Osteoblast (primary cell): Measurements from ENCODE around the gene DCDC2C. TPM values are rescaled to one million over a fixed set of nuclear protein-coding genes. Genes with fewer than 3 reads are reported as not detected.

Experiments used
- DNase-seq: peaks from one replicate; pipeline ENCODE4 v3.0.0; 2011; ENCODE audit warnings: low spot score, mixed read lengths; ENCODE audit not compliant: insufficient read length; ENCODE audit errors: missing footprints
- H2AFZ ChIP-seq: 2 replicates; pipeline ENCODE4 v1.6.0; 2011; ENCODE audit warnings: mild to moderate bottlenecking, low read length
- H3K27ac ChIP-seq: 2 replicates; pipeline ENCODE4 v1.5.1; 2011; ENCODE audit warnings: mild to moderate bottlenecking, low read depth, low read length, moderate library complexity
- H3K27me3 ChIP-seq: 2 replicates; pipeline ENCODE4 v1.6.0; 2012; ENCODE audit warnings: mild to moderate bottlenecking, control low read depth, inconsistent platforms, low read length, moderate library complexity; ENCODE audit not compliant: insufficient read depth
- H3K36me3 ChIP-seq: 2 replicates; pipeline ENCODE4 v1.5.1; 2011; ENCODE audit warnings: mild to moderate bottlenecking, low read length, control low read depth, moderate library complexity; ENCODE audit not compliant: insufficient read depth
- H3K4me1 ChIP-seq: 2 replicates; pipeline ENCODE4 v1.5.1; 2011; ENCODE audit warnings: mild to moderate bottlenecking, low read length, control low read depth, moderate library complexity; ENCODE audit not compliant: insufficient read depth
- H3K4me2 ChIP-seq: 2 replicates; pipeline ENCODE4 v1.6.0; 2011; ENCODE audit warnings: mild to moderate bottlenecking, low read length; ENCODE audit not compliant: insufficient read depth
- H3K4me3 ChIP-seq: fragments of 200-600 bp; sonication (generic); 3 replicates; pipeline ENCODE4 v1.5.1; 2012; ENCODE audit warnings: mild to moderate bottlenecking, low read length, inconsistent platforms; ENCODE audit not compliant: insufficient read depth
- H3K79me2 ChIP-seq: 2 replicates; pipeline ENCODE4 v1.6.0; 2012; ENCODE audit warnings: mild to moderate bottlenecking, low read length, control low read depth, inconsistent platforms; ENCODE audit not compliant: insufficient read depth
- H3K9me3 ChIP-seq: 2 replicates; pipeline ENCODE4 v1.5.1; 2011; ENCODE audit warnings: low read depth, low read length, control low read depth
- H4K20me1 ChIP-seq: 2 replicates; pipeline ENCODE4 v1.6.0; 2012; ENCODE audit warnings: mild to moderate bottlenecking, low read length, control low read depth; ENCODE audit not compliant: insufficient read depth
- CTCF ChIP-seq: IDR thresholded peaks from 2 replicates; pipeline ENCODE4 v1.5.1; 2011; ENCODE audit warnings: mild to moderate bottlenecking, low read depth, low read length, moderate library complexity; ENCODE audit errors: extremely low read depth
- total RNA-seq: library from RNA; depleted of rRNA; stranded (reverse); fragments of >200 nt; gene quantifications from 2 replicates; pipeline ENCODE4 v1.2.3, GENCODE V29; 2012

Gene DCDC2C
- total RNA-seq, 1 donor: not detected

GRCh38 chr2:3679616-3680393 is 23.6 kb upstream of the DCDC2C start:
- Histone ChIP-seq H2AFZ (no peak overlapping the region), H3K4me3 (no peak overlapping the region), H3K4me1 (no peaks in the 10 kb centered on the region), H3K9me3 (no peaks in the 10 kb centered on the region), H3K4me2 (no peak overlapping the region), H4K20me1 (no peaks in the 10 kb centered on the region), H3K79me2 (no peaks in the 10 kb centered on the region), H3K36me3 (no peaks in the 10 kb centered on the region), H3K27ac (no peak overlapping the region), H3K27me3 (no peaks in the 10 kb centered on the region)
- DNase-seq: no peak
- no peak for TF ChIP-seq CTCF

- no peak overlapping the region for H3K4me2 ChIP-seq
- no peak overlapping the region for H2AFZ ChIP-seq
- H3K4me3 ChIP-seq: no peak overlapping the region
- no peaks in the 10 kb centered on the region for H3K9me3 ChIP-seq
- H3K4me1 ChIP-seq: no peaks in the 10 kb centered on the region
- TF ChIP-seq CTCF: no peak
- DNase-seq: no peak
- no peaks in the 10 kb centered on the region for H3K36me3 ChIP-seq
- no peak overlapping the region for H3K27ac ChIP-seq
- no peaks in the 10 kb centered on the region for H4K20me1 ChIP-seq
- H3K79me2 ChIP-seq: no peaks in the 10 kb centered on the region
- H3K27me3 ChIP-seq: no peaks in the 10 kb centered on the region
These were observed 22.6 kb upstream of the DCDC2C start for GRCh38 chr2:3680548-3681345.

GRCh38 chr2:3681625-3682024 is 21.8 kb upstream of the DCDC2C start:
- Histone ChIP-seq H3K4me3 (no peak overlapping the region), H3K27me3 (no peaks in the 10 kb centered on the region), H3K27ac (no peak overlapping the region), H3K36me3 (no peaks in the 10 kb centered on the region), H3K4me1 (no peaks in the 10 kb centered on the region), H4K20me1 (no peaks in the 10 kb centered on the region), H3K4me2 (no peak overlapping the region), H2AFZ (no peak overlapping the region), H3K79me2 (no peaks in the 10 kb centered on the region), H3K9me3 (no peaks in the 10 kb centered on the region)
- no peak for TF ChIP-seq CTCF
- no peak for DNase-seq

- H3K4me1 ChIP-seq: no peaks in the 10 kb centered on the region
- H4K20me1 ChIP-seq: no peaks in the 10 kb centered on the region
- H3K27ac ChIP-seq: no peak overlapping the region
- H3K36me3 ChIP-seq: no peaks in the 10 kb centered on the region
- no peak overlapping the region for H3K4me2 ChIP-seq
- H2AFZ ChIP-seq: no peak overlapping the region
- TF ChIP-seq CTCF: no peak
- H3K9me3 ChIP-seq: no peaks in the 10 kb centered on the region
- DNase-seq: no peak
- H3K79me2 ChIP-seq: no peaks in the 10 kb centered on the region
- H3K4me3 ChIP-seq: no peak overlapping the region
- no peaks in the 10 kb centered on the region for H3K27me3 ChIP-seq
These were observed 20.6 kb upstream of the DCDC2C start for GRCh38 chr2:3682811-3683210.
